NCI-H774 (cell line): ENCODE measurements around the gene MYH7.
A peak's percentile ranks its signal among the peaks of the same experiment; 100 is the strongest.
"Not testable (repeated sequence)": the region's sequence is repeated elsewhere in the genome, so short reads cannot be mapped to it uniquely, and the experiment has no call there.

Experiments
- DNase-seq: peaks from one replicate; lab custom pipeline; 2025; lab: John Stamatoyannopoulos, UW

Gene MYH7

DNA sequence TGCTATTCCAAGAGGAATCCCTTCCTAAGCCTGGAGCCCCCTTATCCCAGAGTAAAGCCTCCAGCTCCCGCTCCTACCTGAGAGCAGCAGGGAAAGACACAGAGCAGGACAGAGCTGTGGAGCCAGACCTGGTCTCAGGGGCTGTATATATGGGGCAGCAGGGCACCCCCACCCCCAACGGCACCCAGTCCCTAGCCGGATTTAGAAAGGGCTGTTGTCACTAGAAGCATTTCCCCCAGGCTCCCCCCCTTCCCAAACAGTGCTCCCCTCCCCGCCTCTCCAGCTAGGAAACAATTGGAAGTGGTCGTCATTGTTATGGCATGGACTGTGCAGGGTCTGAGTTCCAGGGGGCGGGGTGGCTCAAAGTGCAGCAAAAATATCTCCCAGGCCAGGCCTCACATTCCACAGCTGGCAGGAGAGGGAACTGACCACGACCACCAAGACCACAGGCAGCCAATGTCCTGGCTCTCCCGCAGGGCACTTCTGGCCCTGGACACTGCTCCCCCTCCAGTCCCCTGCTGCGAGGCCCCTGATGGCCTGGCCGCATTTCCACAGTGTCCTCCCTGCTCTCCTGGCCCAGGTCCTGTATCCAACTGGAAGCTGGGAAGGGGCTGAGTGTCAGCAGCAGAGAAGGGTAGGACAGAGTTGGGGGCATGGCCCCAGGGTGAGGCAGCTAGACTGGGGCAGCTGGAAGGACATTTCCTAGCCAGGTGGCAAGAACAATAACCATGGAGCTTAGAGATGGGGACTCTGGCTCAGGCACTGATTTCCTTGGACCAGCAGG is at the start of gene MYH7:
TSS of gene MYH7 (minus strand) at position 118 of the 784 bp plus-strand sequence. CDS start 1,928 bp downstream, outside the sequence.
- DNase-seq: no peak

DNA sequence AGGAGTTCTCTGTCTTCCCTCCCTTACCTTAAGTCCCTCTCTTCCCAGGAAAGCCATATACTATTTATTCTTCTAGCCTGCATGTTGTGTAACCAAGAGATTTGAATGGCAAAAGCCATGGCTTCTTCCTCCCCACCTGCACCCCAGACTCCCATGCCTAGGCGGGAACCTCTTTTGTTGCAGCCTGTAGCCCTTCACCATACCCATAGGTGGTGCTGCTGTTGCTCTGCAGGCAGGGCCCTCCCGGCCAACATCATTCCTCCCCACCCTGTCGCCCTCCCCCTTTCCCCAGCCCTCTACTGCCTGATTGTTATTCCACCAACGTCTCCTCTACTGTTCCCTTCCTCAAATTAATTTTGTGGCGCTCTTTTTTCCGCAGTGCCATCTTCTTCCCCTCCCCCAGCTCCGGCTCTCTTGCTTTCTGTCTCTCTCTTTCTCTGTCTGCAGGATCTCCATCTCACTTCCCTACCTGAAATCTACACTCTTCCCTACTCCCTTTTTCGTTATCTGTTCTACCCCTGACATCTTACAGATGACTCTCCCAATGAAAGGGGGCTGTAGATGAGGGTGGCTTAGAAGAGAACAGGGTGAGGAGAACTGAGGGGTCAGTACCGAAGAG is 47.9 kb upstream of the MYH7 start:
- peak; percentile 77 for DNase-seq

DNA sequence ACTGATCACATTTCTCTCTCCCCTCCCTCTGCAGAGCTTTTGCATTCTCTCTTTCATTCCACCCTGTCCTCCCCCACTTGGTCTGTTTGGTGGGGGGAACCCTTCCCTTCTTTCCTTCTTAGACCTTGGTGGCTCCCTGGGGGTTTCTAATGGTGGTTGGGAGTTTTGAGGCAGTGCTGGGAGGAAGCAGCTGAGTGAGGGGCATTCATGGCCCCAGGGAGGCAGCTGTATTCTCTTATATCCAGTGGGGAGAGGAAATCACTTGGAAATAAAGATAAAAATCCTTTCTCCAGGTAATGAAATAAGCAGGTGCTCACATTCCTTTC is 47.3 kb upstream of the MYH7 start:
- DNase-seq: no peak

- DNase-seq: no peak
These were observed 46.7 kb upstream of the MYH7 start for GRCh38 chr14:23481979-23482822.

DNA sequence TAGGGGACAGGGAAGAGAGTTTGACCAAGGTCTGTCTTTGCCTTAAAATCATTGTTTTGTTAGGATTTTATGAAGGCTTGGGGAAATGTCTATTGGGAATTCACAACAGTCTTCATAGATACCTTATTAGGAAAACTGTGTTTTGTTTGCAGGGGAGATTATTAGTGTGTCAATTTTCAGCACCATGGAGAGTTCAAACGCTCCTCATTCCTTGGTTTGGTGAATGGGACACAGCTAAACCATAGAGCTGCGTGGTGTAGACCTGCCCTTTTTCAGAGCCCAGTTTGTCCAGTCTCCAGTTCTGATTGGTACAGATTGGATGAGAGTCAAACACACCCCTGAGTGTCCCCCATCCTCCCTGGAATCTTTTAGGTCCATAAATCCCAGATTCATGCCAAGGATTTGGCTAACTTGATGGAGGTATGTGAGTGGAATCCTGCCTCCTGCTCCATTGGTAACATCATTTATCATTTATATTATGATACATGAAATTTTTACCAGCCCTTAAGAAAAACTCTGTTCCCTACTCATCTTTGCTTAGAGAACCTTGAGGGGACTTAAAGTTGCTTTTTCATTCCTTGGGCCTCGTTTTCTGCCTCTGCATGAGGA is 46.0 kb upstream of the MYH7 start:
- DNase-seq: no peak

DNA sequence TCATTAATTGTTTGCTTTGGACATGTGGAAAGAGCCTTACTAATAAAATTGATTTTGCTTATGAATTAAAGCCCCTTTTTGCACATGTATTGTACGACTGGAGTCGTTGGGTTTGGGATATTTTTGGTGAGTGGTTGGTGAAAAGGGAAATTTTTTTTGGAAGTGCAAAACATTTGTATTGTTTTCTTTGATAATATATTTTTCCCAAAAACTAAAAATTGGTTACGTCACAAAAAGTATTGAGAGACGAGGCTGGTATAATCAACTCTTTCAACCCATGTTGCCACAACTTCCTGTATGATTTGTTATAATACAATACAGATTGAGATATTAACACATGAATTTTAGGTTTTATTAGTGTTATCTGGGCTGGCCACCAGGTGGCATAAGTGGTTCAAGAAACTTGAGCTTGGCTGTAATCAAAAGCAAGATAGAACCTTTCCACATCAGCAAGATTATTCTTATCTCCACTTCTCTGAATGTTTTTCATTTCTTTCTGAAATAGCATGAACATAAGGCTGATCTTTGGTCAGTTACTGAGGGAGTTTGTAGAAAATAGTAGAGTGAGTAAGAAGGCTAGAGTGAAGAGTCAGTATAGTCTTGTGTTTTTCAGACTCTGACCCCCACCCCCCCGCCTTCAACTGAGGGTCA is 42.8 kb upstream of the MYH7 start:
- peak; percentile 49 for DNase-seq

- DNase-seq: no peak
These were observed 35.5 kb upstream of the MYH7 start for GRCh38 chr14:23470947-23471346.

- no peak for DNase-seq
These were observed 34.5 kb upstream of the MYH7 start for GRCh38 chr14:23469906-23470403.

DNA sequence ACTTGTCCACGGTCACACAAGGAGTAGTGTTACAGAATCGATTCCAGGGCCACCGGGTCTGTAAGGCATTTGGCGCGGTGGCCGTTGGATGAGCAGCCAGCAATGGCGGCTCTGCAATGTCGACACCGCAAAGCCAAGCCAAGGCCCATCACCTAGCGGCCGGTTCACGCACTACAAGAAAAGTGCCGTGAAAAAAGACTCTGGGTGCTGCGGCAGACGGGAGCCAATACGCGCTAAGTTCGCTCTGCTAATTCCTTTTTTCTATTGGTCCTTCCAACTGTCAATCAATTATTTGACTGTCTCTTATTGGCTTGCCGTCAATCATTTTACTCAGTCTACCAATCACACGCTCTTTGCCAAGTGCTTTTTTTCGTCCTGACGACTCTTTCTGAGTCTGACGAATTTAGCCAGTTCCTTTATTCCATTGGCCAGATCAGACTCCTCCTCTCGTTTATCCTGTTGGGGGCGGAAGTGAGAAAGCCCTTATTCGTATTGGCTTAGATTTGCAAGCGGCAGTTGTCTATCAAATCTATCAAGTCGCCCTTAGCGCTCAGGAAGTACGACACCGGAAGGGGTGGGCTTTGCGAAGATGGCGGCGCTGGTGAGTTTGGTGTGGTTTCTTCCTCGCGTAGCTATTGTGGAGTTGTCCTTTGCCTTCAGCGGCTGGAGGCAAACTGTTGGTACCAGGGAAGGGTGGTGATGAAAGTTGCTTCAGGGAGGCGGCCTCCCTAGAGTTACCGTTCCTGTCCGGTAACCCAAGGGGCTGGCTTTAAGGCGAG is 33.9 kb upstream of the MYH7 start, which contains the start of gene NGDN:
TSS of gene NGDN (plus strand) at position 577 of the 779 bp plus-strand sequence. CDS start at position 590, 13 bp downstream.
- DNase-seq: peak; percentile 99

DNA sequence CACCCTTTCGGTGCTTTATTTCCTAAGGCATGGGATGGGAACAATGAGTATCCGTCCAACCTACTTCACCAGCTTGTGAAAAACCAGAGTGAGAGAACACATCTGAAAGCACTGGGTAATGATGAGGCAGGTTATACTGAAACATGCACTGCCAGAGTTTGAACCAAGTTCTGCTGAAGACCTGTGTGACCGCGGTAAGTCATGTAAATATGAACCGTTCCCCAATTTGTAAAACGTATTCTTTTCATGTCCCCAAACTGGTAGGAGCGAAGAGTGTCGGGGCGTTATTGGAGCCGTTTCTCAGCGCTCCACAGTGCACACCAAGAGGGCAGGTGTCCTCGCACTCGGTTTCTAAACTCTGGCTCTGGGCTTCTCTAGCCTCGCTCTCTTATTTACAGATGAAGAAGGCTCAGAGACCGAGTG is 33.3 kb upstream of the MYH7 start:
- DNase-seq: no peak

DNA sequence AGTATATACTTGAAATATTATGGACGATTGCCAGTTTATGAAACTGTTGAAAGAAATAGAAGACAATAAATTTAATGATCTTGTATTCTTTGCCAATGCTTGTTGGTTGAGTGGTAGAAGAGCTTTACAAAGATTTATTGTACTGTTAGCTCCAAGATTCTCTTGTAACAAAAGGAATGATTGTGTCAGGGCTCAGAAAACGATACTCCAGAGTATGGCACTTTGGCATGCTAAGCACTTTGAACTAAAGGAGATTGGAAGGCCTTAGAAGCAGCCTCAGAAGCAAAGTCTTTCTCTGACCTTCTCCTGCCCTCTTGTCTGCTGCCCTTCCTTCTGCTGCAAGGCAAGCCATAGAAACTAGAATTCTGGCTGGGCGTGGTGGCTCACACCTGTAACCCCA is 29.8 kb upstream of the MYH7 start:
- DNase-seq: no peak

- DNase-seq: no peak
These were observed 29.2 kb upstream of the MYH7 start for GRCh38 chr14:23464700-23465099.

GRCh38 chr14:23460960-23461359 is 25.5 kb upstream of the MYH7 start:
- no peak for DNase-seq

GRCh38 chr14:23457587-23458445 is 22.4 kb upstream of the MYH7 start:
- no peak for DNase-seq

GRCh38 chr14:23456883-23457586 is 21.6 kb upstream of the MYH7 start:
- DNase-seq: not testable (repeated sequence)

- DNase-seq: no peak
These were observed 19.0 kb upstream of the MYH7 start for GRCh38 chr14:23454445-23454856.

DNA sequence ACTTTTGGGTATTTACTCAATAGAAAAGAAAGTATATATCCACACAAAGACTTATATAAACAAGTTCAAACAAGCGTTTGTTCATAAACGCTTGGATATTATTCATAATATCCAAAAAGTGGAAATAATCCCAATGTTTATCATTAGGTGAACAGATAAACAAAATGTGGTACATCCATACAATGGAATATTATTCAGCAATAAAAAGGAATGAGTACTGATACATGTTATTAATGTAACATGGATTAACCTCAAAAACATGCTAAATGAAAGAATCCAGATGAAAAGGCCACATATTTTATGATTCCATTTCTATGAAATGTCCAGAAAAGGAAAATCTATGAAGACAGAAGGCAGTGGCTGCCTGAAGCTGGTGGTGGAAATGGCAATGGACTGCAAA is 16.8 kb upstream of the MYH7 start:
- no peak for DNase-seq

DNA sequence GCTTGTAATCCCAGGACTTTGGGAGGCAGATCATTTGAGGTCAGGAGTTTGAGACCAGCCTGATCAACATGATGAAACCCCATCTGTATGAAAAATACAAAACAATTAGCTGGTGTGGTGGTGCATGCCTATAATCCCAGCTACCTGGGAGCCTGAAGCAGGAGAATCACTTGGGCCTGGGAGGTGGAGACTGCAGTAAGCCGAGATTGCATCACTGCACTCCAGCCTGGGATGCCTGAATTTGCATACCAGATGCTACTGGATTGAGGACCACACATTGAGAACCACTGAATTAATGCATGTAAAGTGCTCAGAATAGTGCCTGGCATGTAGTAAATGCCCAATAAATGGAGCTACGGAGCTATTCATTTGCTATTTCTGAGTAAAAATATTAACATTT is 14.9 kb upstream of the MYH7 start:
- DNase-seq: no peak

DNA sequence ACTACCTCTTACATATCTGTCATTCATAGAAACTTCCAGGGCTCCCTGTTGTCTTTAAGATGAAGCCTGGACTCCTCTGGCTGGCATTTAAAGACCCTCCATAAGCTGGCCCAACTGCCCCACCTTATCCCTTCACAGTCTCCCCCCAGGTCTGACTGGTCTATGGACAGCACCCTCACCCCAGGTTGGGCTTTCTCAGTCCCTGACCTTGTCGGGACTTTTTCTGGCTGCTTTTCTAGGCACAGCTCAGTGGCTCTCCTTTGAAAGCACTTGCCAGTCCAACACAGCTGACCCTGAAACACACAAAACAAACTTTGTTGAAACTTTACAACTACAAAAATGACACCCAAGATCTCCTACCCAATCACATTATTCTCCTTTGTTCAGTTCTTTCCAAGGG is 13.9 kb upstream of the MYH7 start:
- DNase-seq: no peak
